H9 (cell line): ENCODE results near the gene ZNF629. TPM values are rescaled to one million over a fixed set of nuclear protein-coding genes. Genes with fewer than 3 reads are reported as not detected.

ENCODE experiments used
- DNase-seq: peaks from one replicate; pipeline ENCODE4 v3.0.0-alpha.2; 2017
- H2AFZ ChIP-seq: one replicate; pipeline ENCODE4 v1.6.1; 2013; ENCODE audit warnings: mild to moderate bottlenecking, low read length, control low read depth, moderate library complexity
- H2AK5ac ChIP-seq: 2 replicates; pipeline ENCODE4 v1.6.1; 2013; ENCODE audit warnings: low read length, control low read depth, mixed read lengths; ENCODE audit not compliant: insufficient read length
- H2BK120ac ChIP-seq: one replicate; pipeline ENCODE4 v1.6.1; 2013; ENCODE audit warnings: low read depth, mild to moderate bottlenecking, low read length, control low read depth, inconsistent platforms; ENCODE audit not compliant: poor library complexity, severe bottlenecking
- H2BK12ac ChIP-seq: 2 replicates; pipeline ENCODE4 v1.6.1; 2013; ENCODE audit warnings: low read length, control low read depth, mixed read lengths, low read depth; ENCODE audit not compliant: insufficient read length
- H2BK15ac ChIP-seq: 2 replicates; pipeline ENCODE4 v1.6.1; 2013; ENCODE audit warnings: low read depth, low read length, control low read depth
- H2BK20ac ChIP-seq: one replicate; pipeline ENCODE4 v1.6.1; 2013; ENCODE audit warnings: low read depth, mild to moderate bottlenecking, low read length, control low read depth, inconsistent platforms; ENCODE audit not compliant: poor library complexity, severe bottlenecking
- H2BK5ac ChIP-seq: 2 replicates; pipeline ENCODE4 v1.6.1; 2013; ENCODE audit warnings: low read length, control low read depth, mixed read lengths; ENCODE audit not compliant: insufficient read length
- H3K14ac ChIP-seq: 2 replicates; pipeline ENCODE4 v1.6.1; 2013; ENCODE audit warnings: low read length, control low read depth; ENCODE audit not compliant: insufficient read depth
- H3K18ac ChIP-seq: 2 replicates; pipeline ENCODE4 v1.6.1; 2013; ENCODE audit warnings: low read depth, mild to moderate bottlenecking, mixed read lengths, low read length, control low read depth; ENCODE audit not compliant: insufficient read length
- H3K23ac ChIP-seq: 2 replicates; pipeline ENCODE4 v1.6.1; 2013; ENCODE audit warnings: low read length, control low read depth, mixed read lengths, low read depth; ENCODE audit not compliant: insufficient read length
- H3K23me2 ChIP-seq: 2 replicates; pipeline ENCODE4 v1.6.1; 2013; ENCODE audit warnings: low read depth, mild to moderate bottlenecking, mixed read lengths, low read length, control low read depth; ENCODE audit not compliant: insufficient read length, poor library complexity, severe bottlenecking
- H3K27ac ChIP-seq: 2 replicates; pipeline ENCODE4 v1.5.1; 2013; ENCODE audit warnings: low read length, control low read depth, mixed read lengths, low read depth; ENCODE audit not compliant: insufficient read length
- H3K27me3 ChIP-seq: 2 replicates; pipeline ENCODE4 v1.6.1; 2013; ENCODE audit warnings: low read length, control low read depth, inconsistent platforms; ENCODE audit not compliant: insufficient read depth
- H3K4ac ChIP-seq: 2 replicates; pipeline ENCODE4 v1.6.1; 2013; ENCODE audit warnings: low read depth, mild to moderate bottlenecking, control low read depth, inconsistent platforms, low read length, moderate library complexity
- H3K4me1 ChIP-seq: 2 replicates; pipeline ENCODE4 v1.6.1; 2013; ENCODE audit warnings: low read length, control low read depth, inconsistent platforms; ENCODE audit not compliant: insufficient read depth
- H3K4me2 ChIP-seq: 2 replicates; pipeline ENCODE4 v1.6.1; 2013; ENCODE audit warnings: low read length, control low read depth, mixed read lengths; ENCODE audit not compliant: insufficient read length, insufficient read depth
- H3K56ac ChIP-seq: 2 replicates; pipeline ENCODE4 v1.6.1; 2013; ENCODE audit warnings: low read depth, mild to moderate bottlenecking, mixed read lengths, low read length, control low read depth; ENCODE audit not compliant: insufficient read length
- H3K79me1 ChIP-seq: 2 replicates; pipeline ENCODE4 v1.6.1; 2013; ENCODE audit warnings: low read depth, mild to moderate bottlenecking, moderate library complexity, low read length, control low read depth, inconsistent platforms; ENCODE audit not compliant: insufficient read depth, poor library complexity, severe bottlenecking
- H3K79me2 ChIP-seq: 2 replicates; pipeline ENCODE4 v1.6.1; 2013; ENCODE audit warnings: low read length, control low read depth, inconsistent platforms; ENCODE audit not compliant: insufficient read depth
- H3K9ac ChIP-seq: 2 replicates; pipeline ENCODE4 v1.6.1; 2013; ENCODE audit warnings: low read length, control low read depth, mixed read lengths; ENCODE audit not compliant: insufficient read length; ENCODE audit errors: extremely low read depth
- H3K9me3 ChIP-seq: one replicate; pipeline ENCODE4 v1.6.1; 2013; ENCODE audit warnings: low read depth, low read length, inconsistent platforms; ENCODE audit not compliant: control insufficient read depth
- H3T11ph ChIP-seq: one replicate; pipeline ENCODE4 v1.6.1; 2013; ENCODE audit warnings: mild to moderate bottlenecking, low read length, control low read depth, inconsistent platforms
- H4K20me1 ChIP-seq: one replicate; pipeline ENCODE4 v1.6.1; 2013; ENCODE audit not compliant: control insufficient read depth, insufficient read length, insufficient read depth
- H4K5ac ChIP-seq: 2 replicates; pipeline ENCODE4 v1.6.1; 2013; ENCODE audit warnings: low read depth, mild to moderate bottlenecking, mixed read lengths, low read length, control low read depth; ENCODE audit not compliant: insufficient read length
- H4K8ac ChIP-seq: replicated peaks from 2 replicates; pipeline ENCODE4 v1.6.1; 2013; ENCODE audit warnings: low read length, control low read depth, mixed read lengths, low read depth; ENCODE audit not compliant: insufficient read length
- H4K91ac ChIP-seq: 2 replicates; pipeline ENCODE4 v1.6.1; 2013; ENCODE audit warnings: low read depth, mild to moderate bottlenecking, moderate library complexity, mixed read lengths, low read length, control low read depth; ENCODE audit not compliant: insufficient read length
- H3K27ac Mint-ChIP-seq, 3 experiments: 2 replicates in 2 of 3; 3 replicates in 1 of 3; pipeline ENCODE4 v1.8.0; 2020 to 2021; ENCODE audit warnings: mixed read lengths in 3 of 3, mild to moderate bottlenecking in 1 of 3, moderate library complexity in 1 of 3
- H3K27me3 Mint-ChIP-seq: 2 replicates; pipeline ENCODE4 v1.8.0; 2021; ENCODE audit warnings: low read depth, mild to moderate bottlenecking, moderate library complexity, mixed read lengths
- H3K36me3 Mint-ChIP-seq, 3 experiments: 2 replicates in 2 of 3; 3 replicates in 1 of 3; pipeline ENCODE4 v1.8.0; 2020 to 2021; ENCODE audit warnings: low read depth in 3 of 3, mixed read lengths in 3 of 3; ENCODE audit not compliant: insufficient read depth in 1 of 3
- H3K4me1 Mint-ChIP-seq, 2 experiments: 2 replicates each; pipeline ENCODE4 v1.8.0; 2020; ENCODE audit warnings: mixed read lengths in 2 of 2
- H3K4me3 Mint-ChIP-seq, 2 experiments: 2 replicates in 1 of 2; 3 replicates in 1 of 2; pipeline ENCODE4 v1.8.0; 2020 to 2021; ENCODE audit warnings: mild to moderate bottlenecking in 2 of 2, mixed read lengths in 2 of 2, moderate library complexity in 1 of 2
- H3K9me3 Mint-ChIP-seq, 2 experiments: 2 replicates in 1 of 2; 3 replicates in 1 of 2; pipeline ENCODE4 v1.8.0; 2020; ENCODE audit warnings: mild to moderate bottlenecking in 2 of 2, mixed read lengths in 2 of 2, moderate library complexity in 1 of 2
- CTCF ChIP-seq: fragments of 200-600 bp; sonication (generic); conservative IDR thresholded peaks from 3 replicates; pipeline ENCODE4 v1.8.0; 2021; ENCODE audit warnings: antibody characterized with exemption, mild to moderate bottlenecking
- WGBS: extraction: QIAGEN DNeasy Blood & Tissue Kit; methylation state at CpG from one replicate; pipeline ENCODE4 v1.1.7; 2013; ENCODE audit warnings: missing lambda C conversion rate, low lambda C conversion rate, mixed read lengths; ENCODE audit not compliant: insufficient read length; ENCODE audit errors: extremely low coverage; 5-methylcytosine and 5-hydroxymethylcytosine counted together
- total RNA-seq: library from RNA; stranded (reverse); gene quantifications from 2 replicates; pipeline ENCODE4 v1.2.1, GENCODE V29; 2021

ZNF629 gene
- total RNA-seq, 1 experiment from 2014 or later: 20.0 TPM

GRCh38 chr16:30743716-30744115, 43.3 kb downstream of the ZNF629 start:
- WGBS: no CpG with 5 or more reads among the region's 11 CpGs
- H2BK12ac ChIP-seq: no peak overlapping the region
- H3K9me3 Mint-ChIP-seq: no peaks in the 10 kb centered on the region

More at GRCh38 chr16:30743716-30744115, 43.3 kb downstream of the ZNF629 start:
- Histone ChIP-seq H2AFZ (no peak overlapping the region), H3K79me2 (no peaks in the 10 kb centered on the region), H3T11ph (no peak overlapping the region), H2BK15ac (no peak overlapping the region), H3K4me2 (no peak overlapping the region), H3K79me1 (no peaks in the 10 kb centered on the region), H3K14ac (no peak overlapping the region), H3K27me3 (no peaks in the 10 kb centered on the region), H3K23ac (no peak overlapping the region), H3K4ac (no peak overlapping the region), H3K27ac (no peak overlapping the region), H2AK5ac (no peak overlapping the region), H3K9ac (no peak overlapping the region), H3K9me3 (no peaks in the 10 kb centered on the region), H2BK5ac (no peak overlapping the region), H3K18ac (no peak overlapping the region), H3K23me2 (peaks cover 5% of the 10 kb centered on the region), H2BK120ac (no peak overlapping the region), H4K20me1 (no peaks in the 10 kb centered on the region), H3K56ac (no peak overlapping the region), H4K5ac (no peak overlapping the region), H3K4me1 (no peaks in the 10 kb centered on the region), H2BK20ac (no peak overlapping the region), H4K91ac (no peak overlapping the region), H4K8ac (no peak overlapping the region)
- H3K4me3 Mint-ChIP-seq: no peak overlapping the region
- H3K4me1 Mint-ChIP-seq: peaks cover 12 to 24% of the 10 kb centered on the region in 2 experiments
- peak overlapping the region in 1 of 3 experiments; percentile 26; a peak in 1 of 7 replicates for H3K27ac Mint-ChIP-seq
- no peak for TF ChIP-seq CTCF
- no peak for DNase-seq
- H3K27me3 Mint-ChIP-seq: no peaks in the 10 kb centered on the region
- peaks cover 3 to 44% (median 25%) of the 10 kb centered on the region in 3 experiments; a peak in 6 of 7 replicates for H3K36me3 Mint-ChIP-seq
